Fibroblast of lung (primary cell): ENCODE measurements around the gene NTMT1. TPM values are rescaled to one million over a fixed set of nuclear protein-coding genes. Genes with fewer than 3 reads are reported as not detected.

ENCODE experiments used
- DNase-seq, 2 donors: peaks; one replicate each; pipeline versions ENCODE4 v3.0.0 to v3.0.0-alpha.2; 2010; ENCODE audit warnings: low read depth in 2 of 2
- H2AFZ ChIP-seq: 2 replicates; pipeline ENCODE4 v1.5.1; 2012; ENCODE audit warnings: low read length, control low read depth, inconsistent platforms
- H3K27ac ChIP-seq: 2 replicates; pipeline ENCODE4 v1.5.1; 2011; ENCODE audit warnings: low read length, control low read depth; ENCODE audit not compliant: insufficient read depth
- H3K27me3 ChIP-seq: 2 replicates; pipeline ENCODE4 v1.5.1; 2011; ENCODE audit warnings: mild to moderate bottlenecking, low read length; ENCODE audit not compliant: control insufficient read depth, insufficient read depth
- H3K36me3 ChIP-seq: 2 replicates; pipeline ENCODE4 v1.5.1; 2011; ENCODE audit warnings: low read length; ENCODE audit not compliant: control insufficient read depth, insufficient read depth
- H3K4me1 ChIP-seq: 2 replicates; pipeline ENCODE4 v1.5.1; 2011; ENCODE audit warnings: low read length; ENCODE audit not compliant: control insufficient read depth, insufficient read depth; ENCODE audit errors: extremely low read depth
- H3K4me2 ChIP-seq: 2 replicates; pipeline ENCODE4 v1.5.1; 2011; ENCODE audit warnings: low read length, control low read depth; ENCODE audit not compliant: insufficient read depth; ENCODE audit errors: extremely low read depth
- H3K4me3 ChIP-seq, 4 experiments: fragments of 200-600 bp in 1 of 4; sonication (generic) in 1 of 4; replicated peaks in 1 of 4; 2 replicates each; pipeline ENCODE4 v1.5.1; 2011 to 2016; ENCODE audit warnings: low read length in 4 of 4, low read depth in 3 of 4, mild to moderate bottlenecking in 3 of 4, control low read depth in 2 of 4, inconsistent platforms in 1 of 4, mixed read lengths in 1 of 4; ENCODE audit not compliant: insufficient read depth in 1 of 4; ENCODE audit errors: control extremely low read depth in 1 of 4
- H3K79me2 ChIP-seq: 2 replicates; pipeline ENCODE4 v1.5.1; 2012; ENCODE audit warnings: mild to moderate bottlenecking, low read length, inconsistent platforms; ENCODE audit not compliant: control insufficient read depth, insufficient read depth
- H3K9ac ChIP-seq: 2 replicates; pipeline ENCODE4 v1.5.1; 2011; ENCODE audit warnings: mild to moderate bottlenecking, low read length, control low read depth; ENCODE audit not compliant: insufficient read depth
- H3K9me3 ChIP-seq: 2 replicates; pipeline ENCODE4 v1.5.1; 2012; ENCODE audit warnings: low read depth, low read length; ENCODE audit not compliant: control insufficient read depth, insufficient read depth
- H4K20me1 ChIP-seq: 2 replicates; pipeline ENCODE4 v1.5.1; 2011; ENCODE audit warnings: low read length; ENCODE audit not compliant: control insufficient read depth, insufficient read depth; ENCODE audit errors: extremely low read depth
- EZH2 ChIP-seq: IDR thresholded peaks from 2 replicates; pipeline ENCODE4 v1.5.1; 2012; ENCODE audit warnings: low read length, control low read depth, mild to moderate bottlenecking; ENCODE audit errors: missing control alignments
- polyA plus RNA-seq, 2 donors: library from polyadenylated mRNA; depleted of rRNA in 1 of 2; stranded (reverse) in 1 of 2; unstranded in 1 of 2; fragments of >200 nt; gene quantifications; 2 replicates each; pipeline ENCODE4 v1.2.1, GENCODE V29; 2011 to 2012; ENCODE audit warnings: missing spikeins in 1 of 2
- total RNA-seq: library from RNA; depleted of rRNA; stranded (reverse); fragments of >200 nt; gene quantifications from 2 replicates; pipeline ENCODE4 v1.2.1, GENCODE V29; 2014
- TF ChIP-seq, protein P1 (sequence below), 2 donors: IDR thresholded peaks in 1 of 2; conservative IDR thresholded peaks in 1 of 2; 1 replicate in 1 of 2; 2 replicates in 1 of 2; pipeline ENCODE4 v1.5.1; 2011 to 2012; ENCODE audit warnings: low read length in 2 of 2, control low read depth in 1 of 2, inconsistent platforms in 1 of 2, low read depth in 1 of 2, mild to moderate bottlenecking in 1 of 2

The NTMT1 gene
- total and polyA plus RNA-seq, 2 donors (not counting 1 experiment from before 2014, with no cell fraction given): 34.2 to 51.9 TPM

DNA sequence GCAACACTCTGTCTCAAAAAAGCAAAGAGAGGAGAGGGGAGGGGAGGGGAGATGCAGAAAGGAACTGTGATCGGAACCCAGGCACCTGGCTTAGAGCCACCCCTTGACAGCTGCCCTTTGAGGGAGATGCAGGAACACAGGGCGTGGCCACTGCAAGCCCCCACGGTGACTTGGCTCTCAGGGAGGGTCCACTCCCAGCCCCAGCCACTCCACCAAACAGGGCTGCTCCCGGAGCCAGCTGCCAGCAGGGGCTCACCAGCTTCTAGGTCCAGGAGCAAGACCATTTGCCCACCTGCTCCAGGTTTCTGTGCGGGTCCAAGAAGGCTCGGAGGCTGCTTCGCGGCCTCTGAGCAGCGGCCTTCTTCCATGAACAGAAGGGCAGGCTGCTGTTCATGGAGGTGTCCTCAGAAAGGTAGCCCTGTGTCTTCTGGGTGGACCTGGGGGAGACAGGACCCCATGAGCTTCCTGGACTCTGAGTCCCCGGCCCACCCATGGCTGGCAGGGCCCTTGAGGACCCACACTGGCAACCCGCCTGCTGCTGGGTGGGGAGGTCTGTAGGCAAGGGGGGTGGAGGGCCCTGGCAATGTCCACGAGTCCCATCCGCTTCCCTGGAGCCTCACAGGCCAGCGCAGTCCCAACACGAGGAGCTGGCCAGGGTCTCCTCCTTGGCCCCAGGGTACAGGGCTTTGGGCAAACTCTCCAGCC, 13.0 kb upstream of the NTMT1 start:
- no peak overlapping the region for H3K9ac ChIP-seq
- no peaks in the 10 kb centered on the region for H3K27me3 ChIP-seq
- peaks cover 20% of the 10 kb centered on the region for H3K4me1 ChIP-seq
- H3K79me2 ChIP-seq: no peaks in the 10 kb centered on the region
- no peak overlapping the region for H3K4me3 ChIP-seq
- H3K36me3 ChIP-seq: no peaks in the 10 kb centered on the region
- no peak overlapping the region for H2AFZ ChIP-seq
- no peaks in the 10 kb centered on the region for H4K20me1 ChIP-seq
- H3K4me2 ChIP-seq: no peak overlapping the region
- H3K27ac ChIP-seq: no peak overlapping the region
- no peak for DNase-seq
- no peak for TF ChIP-seq EZH2
- TF ChIP-seq, protein P1, sequence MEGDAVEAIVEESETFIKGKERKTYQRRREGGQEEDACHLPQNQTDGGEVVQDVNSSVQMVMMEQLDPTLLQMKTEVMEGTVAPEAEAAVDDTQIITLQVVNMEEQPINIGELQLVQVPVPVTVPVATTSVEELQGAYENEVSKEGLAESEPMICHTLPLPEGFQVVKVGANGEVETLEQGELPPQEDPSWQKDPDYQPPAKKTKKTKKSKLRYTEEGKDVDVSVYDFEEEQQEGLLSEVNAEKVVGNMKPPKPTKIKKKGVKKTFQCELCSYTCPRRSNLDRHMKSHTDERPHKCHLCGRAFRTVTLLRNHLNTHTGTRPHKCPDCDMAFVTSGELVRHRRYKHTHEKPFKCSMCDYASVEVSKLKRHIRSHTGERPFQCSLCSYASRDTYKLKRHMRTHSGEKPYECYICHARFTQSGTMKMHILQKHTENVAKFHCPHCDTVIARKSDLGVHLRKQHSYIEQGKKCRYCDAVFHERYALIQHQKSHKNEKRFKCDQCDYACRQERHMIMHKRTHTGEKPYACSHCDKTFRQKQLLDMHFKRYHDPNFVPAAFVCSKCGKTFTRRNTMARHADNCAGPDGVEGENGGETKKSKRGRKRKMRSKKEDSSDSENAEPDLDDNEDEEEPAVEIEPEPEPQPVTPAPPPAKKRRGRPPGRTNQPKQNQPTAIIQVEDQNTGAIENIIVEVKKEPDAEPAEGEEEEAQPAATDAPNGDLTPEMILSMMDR (conservative IDR thresholded peaks at IDR 0.05 in 1 of 2, IDR thresholded peaks at IDR 0.05 in 1 of 2; ENCODE audit: low read depth in 1 of 2, low read length in 2 of 2): no peak
- no peaks in the 10 kb centered on the region for H3K9me3 ChIP-seq

DNA sequence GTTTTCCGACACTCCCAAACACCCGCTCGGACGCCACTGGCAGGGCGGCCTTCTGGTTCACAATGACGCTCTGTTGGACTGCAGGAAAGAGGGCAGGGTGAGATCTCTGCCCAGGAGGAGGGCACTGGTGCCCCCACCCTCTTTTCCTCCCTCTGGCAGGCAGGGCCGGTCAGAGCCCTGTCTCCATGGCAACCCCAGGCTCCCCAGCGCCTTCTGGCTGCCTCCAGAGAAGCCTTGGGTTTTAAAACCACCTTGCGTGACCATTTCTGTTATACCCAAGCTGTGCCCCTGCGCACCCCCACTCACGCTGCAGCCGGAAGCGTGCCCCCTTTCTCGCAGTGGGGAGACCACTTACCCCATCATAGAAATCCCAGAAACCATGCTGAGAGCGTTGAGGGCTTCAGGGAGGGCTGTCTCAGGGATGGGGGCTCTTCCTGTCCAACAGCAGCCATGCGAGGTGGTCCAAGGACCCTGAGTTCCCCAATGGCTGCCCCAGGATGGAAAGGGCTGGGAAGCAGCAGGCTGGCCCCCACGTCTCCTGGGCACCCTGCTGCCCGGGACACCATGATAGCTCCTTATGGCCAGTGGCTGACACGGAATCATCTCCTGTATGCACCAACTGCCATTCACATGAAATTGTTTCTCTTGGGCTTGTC, 12.3 kb upstream of the NTMT1 start:
- Histone ChIP-seq H3K27ac (no peak overlapping the region), H3K79me2 (no peaks in the 10 kb centered on the region), H4K20me1 (no peaks in the 10 kb centered on the region), H3K4me2 (no peak overlapping the region), H3K9ac (no peak overlapping the region), H3K27me3 (no peaks in the 10 kb centered on the region), H2AFZ (no peak overlapping the region), H3K4me3 (no peak overlapping the region), H3K36me3 (no peaks in the 10 kb centered on the region), H3K9me3 (no peaks in the 10 kb centered on the region), H3K4me1 (peaks cover 15% of the 10 kb centered on the region)
- DNase-seq: no peak
- no peak for TF ChIP-seq EZH2
- TF ChIP-seq, protein P1 (conservative IDR thresholded peaks at IDR 0.05 in 1 of 2, IDR thresholded peaks at IDR 0.05 in 1 of 2; ENCODE audit: low read depth in 1 of 2, low read length in 2 of 2): no peak

DNA sequence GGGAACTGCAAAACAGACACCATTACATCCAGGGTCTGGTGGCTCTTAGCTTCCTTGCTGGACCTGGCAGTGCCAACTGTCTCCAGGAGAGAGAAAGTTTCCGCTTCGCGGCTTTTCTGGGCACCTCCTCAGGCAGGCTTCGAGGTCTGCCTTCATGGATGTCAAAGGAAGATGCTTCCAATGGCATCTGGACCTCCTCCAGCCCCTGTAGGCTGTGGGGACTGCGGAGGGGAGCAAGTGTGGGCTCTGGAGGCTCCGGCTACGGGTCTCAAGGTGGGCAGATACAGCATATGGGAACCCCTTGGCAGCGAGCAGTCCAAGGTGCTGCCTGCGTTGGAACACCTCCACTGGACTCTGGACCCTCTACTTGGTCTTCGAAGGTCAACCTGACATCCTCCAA, 11.0 kb upstream of the NTMT1 start:
- no peak overlapping the region for H3K27ac ChIP-seq
- H2AFZ ChIP-seq: no peak overlapping the region
- H3K4me1 ChIP-seq: peaks cover 15% of the 10 kb centered on the region
- H3K9ac ChIP-seq: no peak overlapping the region
- H3K4me2 ChIP-seq: no peak overlapping the region
- no peaks in the 10 kb centered on the region for H3K27me3 ChIP-seq
- TF ChIP-seq, protein P1 (conservative IDR thresholded peaks at IDR 0.05 in 1 of 2, IDR thresholded peaks at IDR 0.05 in 1 of 2; ENCODE audit: low read depth in 1 of 2, low read length in 2 of 2): no peak
- TF ChIP-seq EZH2: no peak
- H3K9me3 ChIP-seq: no peaks in the 10 kb centered on the region
- H3K36me3 ChIP-seq: no peaks in the 10 kb centered on the region
- no peaks in the 10 kb centered on the region for H4K20me1 ChIP-seq
- no peak overlapping the region for H3K4me3 ChIP-seq
- no peaks in the 10 kb centered on the region for H3K79me2 ChIP-seq
- no peak for DNase-seq
